HL-60 (cell line): ENCODE measurements around the gene TOMM40.

ENCODE experiments used
- DNase-seq, 2 experiments: peaks; one replicate each; pipeline ENCODE4 v3.0.0-alpha.2; 2010 to 2020; ENCODE audit warnings: low read depth in 1 of 2, low spot score in 1 of 2
- H3K27ac ChIP-seq: fragments of 250-450 bp; sonication (Bioruptor Pico); replicated peaks from 2 replicates; pipeline ENCODE4 v1.5.1; 2020; ENCODE audit warnings: mild to moderate bottlenecking, moderate library complexity
- H3K27me3 ChIP-seq: fragments of 250-450 bp; sonication (Bioruptor Pico); 2 replicates; pipeline ENCODE4 v1.5.1; 2021; ENCODE audit warnings: mild to moderate bottlenecking, moderate library complexity; ENCODE audit not compliant: insufficient read depth, poor library complexity, severe bottlenecking
- H3K4me3 ChIP-seq: replicated peaks from 2 replicates; pipeline ENCODE4 v1.5.1; 2011; ENCODE audit warnings: mild to moderate bottlenecking, control low read depth, low read length; ENCODE audit not compliant: insufficient read depth
- CTCF ChIP-seq: IDR thresholded peaks from one replicate; pipeline ENCODE4 v1.5.1; 2011; ENCODE audit warnings: low read length, control low read depth, inconsistent platforms; ENCODE audit not compliant: insufficient read depth
- GABPA ChIP-seq: IDR thresholded peaks from 2 replicates; pipeline ENCODE4 v1.6.1; 2012; ENCODE audit warnings: low read depth
- POLR2AphosphoS5 ChIP-seq: IDR thresholded peaks from 2 replicates; pipeline ENCODE4 v1.6.1; 2012; ENCODE audit warnings: low read depth
- SPI1 ChIP-seq: IDR thresholded peaks from 2 replicates; pipeline ENCODE4 v1.6.1; 2012; ENCODE audit warnings: low read depth, mild to moderate bottlenecking, borderline replicate concordance
- TF ChIP-seq, protein P1 (sequence below): IDR thresholded peaks from 2 replicates; pipeline ENCODE4 v1.6.1; 2012; ENCODE audit warnings: low read depth; ENCODE audit not compliant: insufficient replicate concordance

TOMM40 gene

GRCh38 chr19:44893332-44894051 lies 2.4 kb downstream of the TOMM40 start:
- no peak for TF ChIP-seq SPI1
- no peak for TF ChIP-seq CTCF
- TF ChIP-seq GABPA: no peak
- TF ChIP-seq POLR2AphosphoS5: no peak
- TF ChIP-seq, protein P1, sequence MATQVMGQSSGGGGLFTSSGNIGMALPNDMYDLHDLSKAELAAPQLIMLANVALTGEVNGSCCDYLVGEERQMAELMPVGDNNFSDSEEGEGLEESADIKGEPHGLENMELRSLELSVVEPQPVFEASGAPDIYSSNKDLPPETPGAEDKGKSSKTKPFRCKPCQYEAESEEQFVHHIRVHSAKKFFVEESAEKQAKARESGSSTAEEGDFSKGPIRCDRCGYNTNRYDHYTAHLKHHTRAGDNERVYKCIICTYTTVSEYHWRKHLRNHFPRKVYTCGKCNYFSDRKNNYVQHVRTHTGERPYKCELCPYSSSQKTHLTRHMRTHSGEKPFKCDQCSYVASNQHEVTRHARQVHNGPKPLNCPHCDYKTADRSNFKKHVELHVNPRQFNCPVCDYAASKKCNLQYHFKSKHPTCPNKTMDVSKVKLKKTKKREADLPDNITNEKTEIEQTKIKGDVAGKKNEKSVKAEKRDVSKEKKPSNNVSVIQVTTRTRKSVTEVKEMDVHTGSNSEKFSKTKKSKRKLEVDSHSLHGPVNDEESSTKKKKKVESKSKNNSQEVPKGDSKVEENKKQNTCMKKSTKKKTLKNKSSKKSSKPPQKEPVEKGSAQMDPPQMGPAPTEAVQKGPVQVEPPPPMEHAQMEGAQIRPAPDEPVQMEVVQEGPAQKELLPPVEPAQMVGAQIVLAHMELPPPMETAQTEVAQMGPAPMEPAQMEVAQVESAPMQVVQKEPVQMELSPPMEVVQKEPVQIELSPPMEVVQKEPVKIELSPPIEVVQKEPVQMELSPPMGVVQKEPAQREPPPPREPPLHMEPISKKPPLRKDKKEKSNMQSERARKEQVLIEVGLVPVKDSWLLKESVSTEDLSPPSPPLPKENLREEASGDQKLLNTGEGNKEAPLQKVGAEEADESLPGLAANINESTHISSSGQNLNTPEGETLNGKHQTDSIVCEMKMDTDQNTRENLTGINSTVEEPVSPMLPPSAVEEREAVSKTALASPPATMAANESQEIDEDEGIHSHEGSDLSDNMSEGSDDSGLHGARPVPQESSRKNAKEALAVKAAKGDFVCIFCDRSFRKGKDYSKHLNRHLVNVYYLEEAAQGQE: no peak
- DNase-seq: no peak
- H3K27me3 ChIP-seq: no peaks in the 10 kb centered on the region
- H3K4me3 ChIP-seq: no peak overlapping the region
- no peak overlapping the region for H3K27ac ChIP-seq

DNA sequence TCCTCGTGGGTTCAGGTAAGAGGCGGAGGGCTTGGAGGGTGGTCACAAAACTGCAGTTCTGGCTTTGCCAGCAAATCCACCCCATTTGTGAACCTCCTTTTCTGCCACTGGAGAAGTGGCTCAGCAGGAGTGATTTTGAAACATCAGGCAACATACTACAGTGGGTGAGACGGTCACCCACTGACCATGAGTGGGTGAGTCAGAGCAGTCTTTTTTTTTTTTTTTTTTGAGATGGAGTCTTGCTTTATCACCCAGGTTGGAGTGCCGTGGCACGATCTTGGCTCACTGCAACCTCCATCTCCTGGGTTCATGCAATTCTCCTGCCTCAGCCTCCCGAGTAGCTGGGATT lies 3.0 kb downstream of the TOMM40 start:
- Histone ChIP-seq H3K27ac (no peak overlapping the region), H3K4me3 (no peak overlapping the region), H3K27me3 (no peaks in the 10 kb centered on the region)
- no peak for DNase-seq
- TF ChIP-seq, protein P1: no peak
- no peak for TF ChIP-seq SPI1
- no peak for TF ChIP-seq GABPA
- TF ChIP-seq CTCF: no peak
- TF ChIP-seq POLR2AphosphoS5: no peak

- no peak overlapping the region for H3K27ac ChIP-seq
- no peak overlapping the region for H3K4me3 ChIP-seq
- TF ChIP-seq SPI1: no peak
- no peak for TF ChIP-seq GABPA
- TF ChIP-seq CTCF: no peak
- TF ChIP-seq POLR2AphosphoS5: no peak
- TF ChIP-seq, protein P1: no peak
- no peaks in the 10 kb centered on the region for H3K27me3 ChIP-seq
- no peak for DNase-seq
Measured at GRCh38 chr19:44894946-44895345, 3.9 kb downstream of the TOMM40 start.
